ENCODE results near the gene CMTM4. TPM values are rescaled to one million over a fixed set of nuclear protein-coding genes. Genes with fewer than 3 reads are reported as not detected.
"Not testable (repeated sequence)": the region's sequence is repeated elsewhere in the genome, so short reads cannot be mapped to it uniquely, and the experiment has no call there.

The CMTM4 gene
- total RNA-seq, 1 donor from 2014 or later: 20.1 TPM

GRCh38 chr16:66691234-66691633, 5.3 kb downstream of the CMTM4 start:
- Histone ChIP-seq H3K36me3 (no peaks in the 10 kb centered on the region), H3K27me3 (no peaks in the 10 kb centered on the region), H3K9me3 (no peaks in the 10 kb centered on the region), H3K4me3 (no peak overlapping the region), H3K4me1 (peaks cover 0 to 3% of the 10 kb centered on the region in 2 donors), H3K27ac (no peak overlapping the region)
- no peak for TF ChIP-seq CTCF (IDR thresholded peaks at IDR 0.05)
- intact Hi-C loops (cut with DNase I): no loop called here
- DNase-seq (ENCODE audit: low spot score in 2 of 2): no peak

GRCh38 chr16:66690106-66690847, 6.3 kb downstream of the CMTM4 start:
- Histone ChIP-seq H3K27ac (no peak overlapping the region), H3K9me3 (no peaks in the 10 kb centered on the region), H3K36me3 (no peaks in the 10 kb centered on the region), H3K27me3 (no peaks in the 10 kb centered on the region), H3K4me3 (no peak overlapping the region), H3K4me1 (no peaks in the 10 kb centered on the region)
- TF ChIP-seq CTCF (IDR thresholded peaks at IDR 0.05): no peak
- intact Hi-C loops (cut with DNase I): no loop called here
- no peak for DNase-seq (ENCODE audit: low spot score in 2 of 2)

- intact Hi-C loops (cut with DNase I): no loop called here
- H3K4me1 ChIP-seq: no peaks in the 10 kb centered on the region
- no peak overlapping the region for H3K4me3 ChIP-seq
- TF ChIP-seq CTCF (IDR thresholded peaks at IDR 0.05): no peak
- H3K9me3 ChIP-seq: no peaks in the 10 kb centered on the region
- no peak overlapping the region for H3K27ac ChIP-seq
- H3K36me3 ChIP-seq: no peaks in the 10 kb centered on the region
- no peak for DNase-seq (ENCODE audit: low spot score in 2 of 2)
- H3K27me3 ChIP-seq: no peaks in the 10 kb centered on the region
These were observed 7.3 kb downstream of the CMTM4 start for GRCh38 chr16:66689282-66689681.

- intact Hi-C loops (cut with DNase I): no loop called here
- H3K4me3 ChIP-seq: no peak overlapping the region
- TF ChIP-seq CTCF (IDR thresholded peaks at IDR 0.05): no peak
- H3K27me3 ChIP-seq: no peaks in the 10 kb centered on the region
- H3K9me3 ChIP-seq: no peaks in the 10 kb centered on the region
- H3K27ac ChIP-seq: no peak overlapping the region
- no peaks in the 10 kb centered on the region for H3K4me1 ChIP-seq
- DNase-seq (ENCODE audit: low spot score in 2 of 2): no peak
- no peaks in the 10 kb centered on the region for H3K36me3 ChIP-seq
These were observed 8.5 kb downstream of the CMTM4 start for GRCh38 chr16:66687906-66688625.

- H3K4me3 ChIP-seq; H3K27ac ChIP-seq; DNase-seq (ENCODE audit: low spot score in 2 of 2); H3K9me3 ChIP-seq; H3K4me1 ChIP-seq; H3K36me3 ChIP-seq; intact Hi-C loops (cut with DNase I); H3K27me3 ChIP-seq: not testable (repeated sequence)
These were observed 10.9 kb downstream of the CMTM4 start for GRCh38 chr16:66685501-66686115.

- intact Hi-C loops (cut with DNase I): no loop called here
- H3K27ac ChIP-seq: no peak overlapping the region
- no peak for TF ChIP-seq CTCF (IDR thresholded peaks at IDR 0.05)
- H3K27me3 ChIP-seq: no peaks in the 10 kb centered on the region
- H3K9me3 ChIP-seq: no peaks in the 10 kb centered on the region
- H3K4me1 ChIP-seq: no peaks in the 10 kb centered on the region
- DNase-seq (ENCODE audit: low spot score in 2 of 2): no peak
- H3K4me3 ChIP-seq: no peak overlapping the region
- no peaks in the 10 kb centered on the region for H3K36me3 ChIP-seq
These were observed 14.3 kb downstream of the CMTM4 start for GRCh38 chr16:66682271-66682670.
